Lower leg skin (tissue), 4 donors: ENCODE results near the gene ARSB. TPM values are rescaled to one million over a fixed set of nuclear protein-coding genes. Genes with fewer than 3 reads are reported as not detected.

ENCODE experiments used
- DNase-seq, 2 donors: peaks; one replicate each; pipeline ENCODE4 v3.0.0-alpha.2; 2019; ENCODE audit warnings: low spot score in 2 of 2
- H3K4me3 ChIP-seq: fragments of 200-600 bp; sonication (generic); 2 replicates; pipeline ENCODE4 v1.5.1; 2017; ENCODE audit warnings: mild to moderate bottlenecking, low read depth; ENCODE audit not compliant: poor library complexity, severe bottlenecking
- CTCF ChIP-seq, 3 donors: fragments of 450-650 bp; IDR thresholded peaks; one replicate each; pipeline ENCODE4 v1.5.1; 2016; ENCODE audit warnings: antibody characterized with exemption in 3 of 3, mild to moderate bottlenecking in 3 of 3, moderate library complexity in 2 of 3
- POLR2A ChIP-seq, 2 donors: fragments of 450-650 bp; IDR thresholded peaks; one replicate each; pipeline ENCODE4 v1.6.1; 2016 to 2017; ENCODE audit warnings: antibody characterized with exemption in 2 of 2, mild to moderate bottlenecking in 1 of 2, moderate library complexity in 1 of 2
- WGBS, 2 donors: methylation state at CpG; one replicate each; pipeline ENCODE4 v1.1.5; 2018; 5-methylcytosine and 5-hydroxymethylcytosine counted together
- intact Hi-C: fragments of 100-400 bp; cut with DNase I; formaldehyde crosslinking; loops from one replicate; pipeline ENCODE4 v1.15.0; 2023; ENCODE audit warnings: low total_unique reads
- total RNA-seq, 4 donors: library from RNA; depleted of rRNA; stranded (reverse); fragments of >200 nt; gene quantifications; one replicate each; pipeline ENCODE4 v1.1.0, GENCODE V29; 2016

The ARSB gene
- total RNA-seq, 4 donors from 2014 or later = 2.0 to 5.5 (median 2.4) TPM

- H3K4me3 ChIP-seq = no peak overlapping the region
- intact Hi-C loops = no loop called here
- 68 to 69% methylated on average over 12 of the region's 12 CpGs for WGBS, 2 donors
- no peak for DNase-seq
- TF ChIP-seq CTCF (IDR thresholded peaks at IDR 0.05) (no peak), POLR2A (IDR thresholded peaks at IDR 0.05) (no peak)
Measured at GRCh38 chr5:78779771-78780616, 205.1 kb downstream of the ARSB start.

- 94 to 95% methylated on average over 4 of the region's 4 CpGs for WGBS, 2 donors
- no peak for DNase-seq
- intact Hi-C loops = no loop called here
- TF ChIP-seq CTCF (IDR thresholded peaks at IDR 0.05) = no peak
- TF ChIP-seq POLR2A (IDR thresholded peaks at IDR 0.05) = no peak
- H3K4me3 ChIP-seq = no peak overlapping the region
Measured at GRCh38 chr5:78779262-78779661, 205.8 kb downstream of the ARSB start.

GRCh38 chr5:78778538-78778937 is 206.6 kb downstream of the ARSB start:
- intact Hi-C loops = no loop called here
- TF ChIP-seq CTCF (IDR thresholded peaks at IDR 0.05) (no peak), POLR2A (IDR thresholded peaks at IDR 0.05) (no peak)
- 73 to 76% methylated on average over 1 of the region's 1 CpG for WGBS, 2 donors
- no peak overlapping the region for H3K4me3 ChIP-seq
- no peak for DNase-seq

GRCh38 chr5:78777901-78778300 is 207.2 kb downstream of the ARSB start:
- 96 to 97% methylated on average over 5 of the region's 5 CpGs for WGBS, 2 donors
- TF ChIP-seq POLR2A (IDR thresholded peaks at IDR 0.05) (no peak), CTCF (IDR thresholded peaks at IDR 0.05) (no peak)
- DNase-seq = no peak
- H3K4me3 ChIP-seq = no peak overlapping the region
- intact Hi-C loops = no loop called here

GRCh38 chr5:78776637-78777036 is 208.5 kb downstream of the ARSB start:
- WGBS, 2 donors = 93 to 100% methylated on average over 1 of the region's 1 CpG
- intact Hi-C loops = no loop called here
- no peak overlapping the region for H3K4me3 ChIP-seq
- no peak for TF ChIP-seq CTCF (IDR thresholded peaks at IDR 0.05)
- TF ChIP-seq POLR2A (IDR thresholded peaks at IDR 0.05) = no peak
- DNase-seq = no peak

- intact Hi-C loops = no loop called here
- no peak for DNase-seq
- TF ChIP-seq CTCF (IDR thresholded peaks at IDR 0.05) (no peak), POLR2A (IDR thresholded peaks at IDR 0.05) (no peak)
- no peak overlapping the region for H3K4me3 ChIP-seq
- 78 to 83% methylated on average over 8 of the region's 8 CpGs for WGBS, 2 donors
Measured at GRCh38 chr5:78773655-78774054, 211.5 kb downstream of the ARSB start.
